GM19099 (cell line): ENCODE measurements around the gene UIMC1.

Source experiments
- POLR2A ChIP-seq: IDR thresholded peaks from 3 replicates; pipeline ENCODE4 v1.6.1; 2011; ENCODE audit warnings: low read depth; ENCODE audit not compliant: insufficient read length; ENCODE audit errors: extremely low read depth

Gene UIMC1

GRCh38 chr5:177006265-177006972 lies at the start of gene UIMC1:
Gene UIMC1, minus strand, starts transcription at chr5:177006779. Its CDS starts 24,164 bp downstream, at chr5:176982615.
- TF ChIP-seq POLR2A = peak; percentile 71

GRCh38 chr5:177049285-177049684 lies 42.7 kb upstream of the UIMC1 start:
- TF ChIP-seq POLR2A = no peak

- no peak for TF ChIP-seq POLR2A
These were observed 39.1 kb upstream of the UIMC1 start for GRCh38 chr5:177045631-177046030.

- TF ChIP-seq POLR2A = no peak
These were observed 38.1 kb upstream of the UIMC1 start for GRCh38 chr5:177044641-177045040.

GRCh38 chr5:177043958-177044357 lies 37.4 kb upstream of the UIMC1 start:
- no peak for TF ChIP-seq POLR2A

GRCh38 chr5:177043114-177043513 lies 36.5 kb upstream of the UIMC1 start:
- TF ChIP-seq POLR2A = no peak

GRCh38 chr5:177041936-177042335 lies 35.4 kb upstream of the UIMC1 start:
- TF ChIP-seq POLR2A = no peak

GRCh38 chr5:177040814-177041420 lies 34.3 kb upstream of the UIMC1 start:
- TF ChIP-seq POLR2A = no peak

GRCh38 chr5:177036921-177037320 lies 30.3 kb upstream of the UIMC1 start:
- TF ChIP-seq POLR2A = no peak

GRCh38 chr5:177036443-177036842 lies 29.9 kb upstream of the UIMC1 start:
- no peak for TF ChIP-seq POLR2A

- TF ChIP-seq POLR2A = no peak
These were observed 29.4 kb upstream of the UIMC1 start for GRCh38 chr5:177035976-177036375.

- TF ChIP-seq POLR2A = no peak
These were observed 22.9 kb upstream of the UIMC1 start for GRCh38 chr5:177029498-177029897.

GRCh38 chr5:177027665-177028064 lies 21.1 kb upstream of the UIMC1 start:
- no peak for TF ChIP-seq POLR2A

GRCh38 chr5:177025101-177025601 lies 18.6 kb upstream of the UIMC1 start:
- TF ChIP-seq POLR2A = no peak

GRCh38 chr5:177024559-177024958 lies 18.0 kb upstream of the UIMC1 start:
- no peak for TF ChIP-seq POLR2A

- TF ChIP-seq POLR2A = no peak
These were observed 16.7 kb upstream of the UIMC1 start for GRCh38 chr5:177023303-177023664.
